GM21381 (cell line): ENCODE data around the gene GFRA3.
"Not testable (repeated sequence)": the region's sequence is repeated elsewhere in the genome, so short reads cannot be mapped to it uniquely, and the experiment has no call there.

Source experiments
- ATAC-seq: cut with Tn5 transposase; IDR thresholded peaks from one replicate; pipeline ENCODE4 v1.9.1; 2021; ENCODE audit warnings: mild to moderate bottlenecking, moderate library complexity; ENCODE audit not compliant: unreplicated experiment

GFRA3 gene

GRCh38 chr5:138247800-138248199, 26.6 kb downstream of the GFRA3 start:
- not testable (repeated sequence) for ATAC-seq

GRCh38 chr5:138246822-138247221, 27.6 kb downstream of the GFRA3 start:
- ATAC-seq, result no peak

- ATAC-seq, result no peak
These were observed 28.1 kb downstream of the GFRA3 start for GRCh38 chr5:138246334-138246733.

- no peak for ATAC-seq
These were observed 28.7 kb downstream of the GFRA3 start for GRCh38 chr5:138245717-138246116.

- no peak for ATAC-seq
These were observed 30.6 kb downstream of the GFRA3 start for GRCh38 chr5:138243794-138244193.

- no peak for ATAC-seq
These were observed 32.5 kb downstream of the GFRA3 start for GRCh38 chr5:138241688-138242571.

GRCh38 chr5:138240650-138241385, 33.6 kb downstream of the GFRA3 start:
- no peak for ATAC-seq

GRCh38 chr5:138238034-138238433, 36.4 kb downstream of the GFRA3 start:
- no peak for ATAC-seq

- no peak for ATAC-seq
These were observed 39.8 kb downstream of the GFRA3 start for GRCh38 chr5:138234651-138235050.

GRCh38 chr5:138233280-138233679, 41.1 kb downstream of the GFRA3 start:
- no peak for ATAC-seq

- no peak for ATAC-seq
These were observed 43.3 kb downstream of the GFRA3 start for GRCh38 chr5:138230981-138231589.

GRCh38 chr5:138230261-138230660, 44.2 kb downstream of the GFRA3 start:
- ATAC-seq, result no peak

- ATAC-seq, result no peak
These were observed 45.0 kb downstream of the GFRA3 start for GRCh38 chr5:138229387-138229786.

GRCh38 chr5:138226910-138227309, 47.5 kb downstream of the GFRA3 start:
- ATAC-seq, result no peak

- no peak for ATAC-seq
These were observed 49.7 kb downstream of the GFRA3 start for GRCh38 chr5:138224712-138225111.

GRCh38 chr5:138223532-138223931, 50.9 kb downstream of the GFRA3 start:
- ATAC-seq, result no peak

GRCh38 chr5:138216799-138217198, 57.6 kb downstream of the GFRA3 start:
- ATAC-seq, result no peak

- ATAC-seq, result peak; percentile 93
These were observed 61.0 kb downstream of the GFRA3 start, which contains the start of gene CDC23 for GRCh38 chr5:138213161-138214029. Gene CDC23 (minus strand): TSS chr5:138213323. CDS start chr5:138213312, 11 bp downstream.

GRCh38 chr5:138212828-138213160, 61.6 kb downstream of the GFRA3 start:
- ATAC-seq, result no peak

- no peak for ATAC-seq
These were observed 63.4 kb downstream of the GFRA3 start for GRCh38 chr5:138210985-138211384.
